Colon (tissue), 2 donors: ENCODE measurements around the gene MED12L.
"Not testable (repeated sequence)": the region's sequence is repeated elsewhere in the genome, so short reads cannot be mapped to it uniquely, and the experiment has no call there.

ENCODE experiments used
- FAIRE-seq: peaks from 2 replicates; lab custom pipeline; 2012; peaks lifted over from hg19 to GRCh38; lab: Jason Lieb, UNC
- donor health status: control.
- donor health status: control.

The MED12L gene

GRCh38 chr3:151085227-151085888 lies at the start of gene MED12L:
Gene MED12L, plus strand, starts transcription at chr3:151085664. Its CDS starts 1,263 bp downstream, at chr3:151086927.
- no peak for FAIRE-seq

DNA sequence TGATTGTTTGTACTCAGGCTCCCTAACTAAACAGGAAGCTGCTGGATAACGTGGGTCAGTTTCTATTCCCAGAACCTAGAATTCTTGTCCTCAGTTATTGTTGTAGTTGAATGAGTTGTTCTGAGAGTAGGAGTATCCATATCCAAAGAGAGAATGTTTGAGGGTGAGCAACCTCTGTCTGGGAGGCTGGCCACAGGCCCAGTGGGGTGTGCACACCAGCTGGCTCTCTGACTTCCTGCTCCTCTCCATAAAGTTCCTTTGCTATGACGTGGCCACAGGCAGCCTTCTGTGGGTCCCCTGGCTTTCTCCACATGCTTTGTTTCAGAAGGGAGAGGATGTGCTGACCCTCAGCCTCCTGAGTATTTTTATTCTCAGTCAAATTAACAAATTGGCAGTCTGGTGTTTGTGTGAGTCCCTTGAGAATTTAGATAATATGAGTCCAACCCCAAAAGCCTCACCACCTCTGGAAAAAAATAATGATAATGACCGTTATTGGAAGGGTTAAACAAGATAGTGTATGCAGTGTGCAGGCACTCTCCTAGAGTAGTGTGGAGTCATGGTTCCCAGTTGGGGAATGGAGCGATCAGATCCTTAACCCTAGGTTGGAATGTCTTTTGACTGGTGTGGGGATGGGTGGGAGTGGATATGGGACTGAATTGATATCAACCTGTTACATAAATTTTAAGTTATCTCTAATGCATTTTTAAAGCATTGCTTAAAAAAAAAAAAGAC lies 47.6 kb upstream of the MED12L start:
- no peak for FAIRE-seq

DNA sequence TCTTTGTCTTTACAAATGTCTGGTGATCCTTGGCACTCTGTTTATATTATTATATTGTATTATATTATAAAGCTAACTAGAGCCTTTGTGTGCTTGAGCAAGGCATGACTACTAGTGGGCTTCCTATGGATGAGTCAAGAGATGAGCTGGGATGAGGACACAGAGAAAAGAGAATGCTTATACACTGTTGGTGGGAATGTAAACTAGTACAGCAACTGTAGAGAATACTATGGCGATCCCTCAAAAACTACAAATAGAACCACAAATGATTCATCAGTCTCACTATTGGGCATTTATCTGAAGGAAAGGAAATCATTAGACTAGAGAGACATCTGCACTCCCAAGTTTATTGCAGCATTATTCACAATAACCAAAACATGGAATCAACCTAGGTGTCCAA lies 40.8 kb upstream of the MED12L start:
- FAIRE-seq = no peak

DNA sequence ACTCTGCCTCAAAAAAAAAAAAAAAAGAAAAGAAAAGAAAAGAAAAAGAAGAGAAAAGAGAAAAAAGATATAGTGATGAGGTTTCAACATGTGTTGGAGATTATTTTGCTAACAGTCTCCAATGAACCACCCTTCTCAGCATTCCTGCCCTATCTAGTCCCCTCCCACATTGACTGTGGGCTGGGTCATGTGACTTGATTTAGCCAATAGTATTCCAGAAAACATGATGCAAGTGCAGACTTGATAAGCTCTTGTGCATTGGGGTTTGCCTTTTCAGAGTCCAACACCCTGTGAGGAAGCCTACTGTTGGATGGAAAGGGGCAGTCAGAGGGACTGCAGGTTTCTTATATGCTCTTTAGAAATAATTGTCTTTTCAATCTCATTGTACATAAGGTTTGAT lies 37.8 kb upstream of the MED12L start:
- no peak for FAIRE-seq

GRCh38 chr3:151051533-151051932 lies 33.9 kb upstream of the MED12L start:
- FAIRE-seq = no peak

DNA sequence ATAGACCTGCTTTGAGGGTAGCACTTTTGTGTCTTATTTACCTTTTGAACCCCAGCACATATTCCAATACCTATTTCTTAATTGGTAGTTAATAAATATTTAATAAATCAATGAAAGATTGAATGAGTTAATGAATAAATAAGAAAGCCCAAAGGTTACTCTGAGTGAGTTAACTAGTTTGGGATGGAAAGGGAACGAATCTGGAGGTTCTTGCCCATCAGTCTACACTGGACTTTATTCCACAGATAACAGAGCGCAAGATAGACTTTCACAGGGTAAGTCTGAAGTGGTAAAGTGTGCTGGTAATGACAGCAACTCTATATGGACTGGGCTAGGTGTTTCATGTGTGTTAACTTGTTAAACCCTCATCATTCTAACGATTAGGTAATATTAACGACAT lies 33.1 kb upstream of the MED12L start:
- FAIRE-seq = no peak

DNA sequence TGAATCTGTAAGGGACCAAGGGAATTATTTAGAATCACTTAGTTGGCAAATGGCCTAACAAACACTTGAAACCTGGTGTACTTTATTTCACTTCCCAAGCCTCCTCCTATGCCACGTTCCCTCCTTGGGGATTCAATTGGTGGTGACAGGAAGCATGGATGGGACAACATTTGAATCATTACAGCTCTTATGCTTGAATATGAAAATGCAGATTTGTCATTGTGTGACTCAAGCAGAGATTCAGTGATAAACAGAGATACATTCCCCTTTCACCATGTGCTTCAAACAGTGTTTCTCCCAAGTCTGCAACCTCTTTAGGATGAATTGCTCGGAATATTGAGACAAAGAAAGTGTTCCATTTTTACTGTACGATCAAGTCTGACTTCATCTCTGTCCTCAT lies 32.7 kb upstream of the MED12L start:
- FAIRE-seq = no peak

GRCh38 chr3:151058740-151059139 lies 26.7 kb upstream of the MED12L start:
- FAIRE-seq = no peak

DNA sequence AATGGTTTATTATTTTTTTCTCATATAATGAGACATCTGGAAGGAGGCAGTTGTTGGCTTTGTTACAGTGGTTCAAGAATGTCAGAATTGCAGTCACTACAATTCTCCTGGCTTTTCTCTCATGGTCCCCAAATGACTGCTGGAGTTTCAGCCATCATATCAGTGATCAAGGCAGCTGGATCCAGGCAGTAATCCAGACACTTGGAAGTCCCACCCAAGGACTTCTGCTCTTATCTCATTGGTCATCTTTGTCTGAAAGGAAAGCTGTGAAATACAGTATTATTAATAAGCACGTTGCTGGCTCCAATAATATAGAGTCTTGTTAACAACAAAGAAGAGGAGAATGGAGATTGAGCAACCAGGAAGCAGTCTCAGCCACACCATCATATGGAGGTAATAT lies 22.9 kb upstream of the MED12L start:
- no peak for FAIRE-seq

- no peak for FAIRE-seq
Observed at GRCh38 chr3:151067158-151067557, 18.3 kb upstream of the MED12L start.

- not testable (repeated sequence) for FAIRE-seq
Observed at GRCh38 chr3:151072842-151073241, 12.6 kb upstream of the MED12L start.

DNA sequence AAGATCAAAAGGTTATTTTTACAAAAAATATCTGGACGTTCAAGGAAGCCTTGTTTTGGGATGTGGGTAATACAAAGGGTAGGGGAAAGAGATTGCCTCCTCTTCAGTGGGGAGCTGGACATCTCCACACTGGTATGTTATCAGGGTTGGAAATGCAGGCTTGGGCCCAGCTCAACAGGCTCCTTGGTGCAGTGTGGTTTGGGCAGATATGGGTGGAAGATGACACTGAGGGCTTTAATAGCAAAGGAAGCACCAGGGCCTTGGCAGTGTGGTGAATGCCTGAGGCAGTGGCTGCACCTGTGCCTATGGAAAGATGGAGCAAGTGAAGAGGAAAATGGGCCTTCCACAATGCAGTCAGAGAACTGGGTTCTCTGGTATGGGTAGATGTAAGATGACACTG lies 11.2 kb upstream of the MED12L start:
- FAIRE-seq = no peak

- no peak for FAIRE-seq
Observed at GRCh38 chr3:151075869-151076562, 9.4 kb upstream of the MED12L start.

GRCh38 chr3:151076626-151077025 lies 8.8 kb upstream of the MED12L start:
- FAIRE-seq = no peak

GRCh38 chr3:151081082-151081481 lies 4.4 kb upstream of the MED12L start:
- FAIRE-seq = not testable (repeated sequence)

DNA sequence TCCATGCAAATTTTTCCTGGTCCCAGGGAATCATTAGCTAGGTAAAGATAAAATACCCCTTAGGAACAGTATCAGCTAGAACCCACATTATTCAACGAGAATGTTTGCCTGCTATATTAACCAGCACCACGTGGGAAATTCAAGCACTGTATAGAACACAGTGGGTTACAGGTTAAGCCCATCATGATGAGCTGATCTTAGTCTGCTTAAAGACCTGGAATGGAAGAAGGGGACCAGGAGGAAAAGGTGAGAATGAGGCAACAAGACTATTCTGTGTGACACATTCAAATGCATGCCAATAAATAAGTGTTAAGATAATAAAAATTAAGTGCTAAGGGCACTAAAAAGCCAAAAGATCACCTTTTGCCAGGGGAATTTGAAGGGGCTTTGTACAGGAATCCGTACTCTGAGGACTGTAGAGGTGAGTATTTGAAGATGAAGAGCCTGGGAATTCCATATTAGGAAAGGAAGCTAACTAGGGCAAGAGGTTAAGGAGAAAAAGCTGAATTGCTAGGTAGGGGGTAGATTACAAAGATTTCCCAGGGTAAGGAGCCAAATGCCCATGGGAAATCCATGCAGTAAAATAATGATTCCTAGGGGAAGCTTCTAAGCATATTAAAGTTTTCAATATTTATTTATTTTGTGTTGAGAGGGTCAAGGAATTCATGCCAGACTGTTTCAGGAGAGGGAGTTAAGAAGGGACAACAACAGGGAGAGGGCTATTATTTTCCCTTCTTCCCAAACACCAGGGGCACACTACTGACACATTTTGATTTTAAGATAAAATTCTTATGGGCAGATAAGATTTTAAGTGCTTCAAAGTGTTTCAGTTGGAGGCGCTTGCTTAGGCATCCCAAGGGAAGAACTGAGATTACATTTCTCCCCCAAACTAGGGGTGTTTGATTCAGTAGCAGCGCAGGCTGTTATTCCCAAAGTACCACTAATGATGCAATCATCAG lies 2.3 kb upstream of the MED12L start:
- FAIRE-seq = no peak

- no peak for FAIRE-seq
Observed at GRCh38 chr3:151084893-151085226, 604 bp upstream of the MED12L start.

GRCh38 chr3:151085889-151086483 lies 522 bp downstream of the MED12L start:
- no peak for FAIRE-seq

- FAIRE-seq = no peak
Observed at GRCh38 chr3:151086484-151087456, 1.3 kb downstream of the MED12L start.

- no peak for FAIRE-seq
Observed at GRCh38 chr3:151087648-151088047, 2.2 kb downstream of the MED12L start.
